NK-92 treated with Interleukin-12 subunit alpha and Interleukin-12 subunit beta, amount 100 ng/mL, for 24 hours (cell line): Measurements from ENCODE around the gene DROSHA.

Experiments
- DNase-seq: peaks from one replicate; lab custom pipeline; 2025; lab: John Stamatoyannopoulos, UW

DROSHA gene

DNA sequence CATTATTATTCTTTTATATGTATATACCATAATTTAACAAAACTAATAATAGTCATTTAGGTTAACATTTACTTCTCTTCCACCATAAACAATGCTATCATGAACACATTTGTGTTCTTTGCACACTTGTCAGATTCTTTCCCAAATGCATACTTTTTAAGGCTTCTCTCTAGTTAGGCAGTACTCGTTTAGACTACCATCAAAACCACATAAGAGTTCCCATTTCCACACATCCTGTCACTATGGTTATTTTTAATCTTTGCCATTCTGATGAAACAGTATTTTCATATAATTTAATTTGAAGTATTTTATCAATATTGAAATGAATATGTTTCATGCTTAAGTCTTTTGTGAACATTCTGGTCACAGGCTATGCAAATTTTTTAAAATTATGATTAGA lies 15.1 kb downstream of the DROSHA start:
- DNase-seq = no peak

DNA sequence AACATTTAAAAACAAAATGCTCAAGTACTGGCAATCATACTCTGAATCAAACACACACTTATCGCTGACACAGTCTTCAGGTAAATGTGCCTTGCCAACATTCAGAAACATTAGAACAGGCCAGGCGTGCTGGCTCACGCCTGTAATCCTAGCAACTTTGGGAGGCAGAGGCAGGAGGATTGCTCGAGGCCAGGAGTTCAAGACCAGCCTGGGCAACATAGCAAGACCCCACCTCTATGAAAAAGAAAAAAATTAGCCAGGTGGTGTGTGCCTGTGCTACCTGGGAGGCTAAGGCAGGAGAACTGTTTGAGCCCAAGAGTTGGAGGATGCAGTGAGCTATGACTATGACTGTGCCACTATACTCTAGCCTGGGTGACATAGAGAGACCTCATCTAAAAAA lies 20.6 kb downstream of the DROSHA start:
- no peak for DNase-seq

DNA sequence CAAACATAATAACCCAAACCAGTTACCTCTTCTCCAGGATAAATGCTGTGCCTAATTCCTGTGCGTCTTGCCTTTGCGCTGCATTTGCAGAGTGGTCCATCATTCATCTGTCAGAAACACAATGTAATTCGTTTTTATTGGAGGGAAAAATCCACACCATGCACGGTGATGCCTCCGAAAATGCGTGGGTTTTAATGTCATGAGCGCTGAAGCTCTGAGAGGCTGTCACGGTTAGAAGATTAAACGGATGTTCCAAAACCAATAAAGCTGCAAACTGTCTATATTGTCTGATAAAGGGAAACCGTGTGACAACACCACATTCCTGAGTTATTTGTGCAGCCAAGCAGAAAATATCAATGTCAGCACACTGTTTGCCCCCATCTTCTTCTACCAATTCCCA lies 27.4 kb downstream of the DROSHA start:
- no peak for DNase-seq

DNA sequence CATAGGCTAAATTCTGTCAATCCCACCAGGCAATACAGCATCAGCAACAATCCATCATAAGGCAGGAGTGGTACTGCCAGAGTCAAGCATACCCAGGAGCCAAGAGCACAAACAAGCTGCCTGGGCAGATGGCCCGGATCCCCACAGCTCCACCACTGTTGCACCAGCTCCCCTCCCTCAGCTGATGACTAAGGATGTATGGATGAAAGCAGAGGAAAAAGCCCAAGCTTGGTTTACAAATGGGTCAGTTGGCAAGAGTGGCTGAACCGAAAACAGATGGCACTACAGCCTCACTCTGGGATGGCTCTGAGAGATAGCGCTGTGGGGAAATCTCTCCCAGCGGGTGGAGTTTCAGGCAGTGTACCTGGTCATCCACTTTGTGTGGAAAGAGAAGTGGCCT lies 29.4 kb downstream of the DROSHA start:
- DNase-seq = no peak

DNA sequence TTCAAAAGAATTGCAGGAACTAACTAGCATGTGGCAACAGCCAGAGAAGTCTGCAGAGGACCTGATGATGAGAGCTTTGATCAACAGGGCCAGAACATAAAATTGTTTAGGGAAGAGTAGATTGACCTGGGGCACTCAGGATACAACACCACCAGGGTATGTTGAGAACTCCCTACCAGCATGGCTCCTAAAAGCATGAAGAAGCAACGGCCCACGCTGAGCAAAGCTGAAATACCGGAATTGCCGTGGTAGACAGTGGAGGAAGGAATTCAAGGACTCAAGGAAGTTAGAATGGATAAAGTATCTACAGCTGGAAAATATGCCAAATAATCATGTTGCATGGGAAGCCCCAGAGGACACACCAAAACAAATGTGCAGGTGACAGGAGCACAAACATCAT lies 31.6 kb downstream of the DROSHA start:
- DNase-seq = no peak

DNA sequence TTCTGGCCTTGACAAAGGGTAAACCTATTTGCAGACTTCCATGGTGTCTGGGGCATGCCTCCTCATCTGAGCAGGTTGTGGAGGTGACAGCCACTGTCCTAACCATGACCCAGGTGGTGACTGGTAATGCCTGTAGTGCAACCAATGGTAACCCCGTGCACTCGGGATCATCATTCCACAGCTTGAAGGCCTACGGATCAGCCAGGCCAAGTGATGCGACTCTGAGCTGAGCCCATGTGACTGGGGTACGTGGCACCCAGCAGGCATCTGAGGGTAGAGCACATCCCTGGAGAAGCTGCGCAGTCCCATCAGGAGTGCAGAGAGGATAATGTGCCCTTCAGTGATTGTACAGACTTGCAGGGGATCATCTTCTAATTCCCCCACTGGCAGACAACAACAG lies 35.0 kb downstream of the DROSHA start:
- no peak for DNase-seq

DNA sequence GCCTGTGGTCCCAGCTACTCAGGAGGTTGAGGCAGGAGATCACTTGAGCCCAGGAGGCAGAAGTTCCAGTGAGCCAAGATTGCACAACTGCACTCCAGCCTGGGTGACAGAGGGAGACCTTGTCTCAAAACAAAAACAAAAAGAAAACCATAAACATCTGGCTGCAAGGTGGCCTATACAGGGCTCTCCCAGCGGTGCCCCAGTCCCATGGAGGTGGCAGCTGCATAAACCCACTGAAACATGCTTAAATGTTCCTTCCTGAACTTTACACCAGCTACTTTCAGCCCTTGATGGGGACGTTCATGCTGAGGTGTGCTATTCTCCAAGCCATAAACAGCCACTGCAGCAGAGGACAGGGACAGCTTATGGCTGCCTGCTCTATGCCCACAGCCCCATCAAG lies 35.6 kb downstream of the DROSHA start:
- DNase-seq = no peak

DNA sequence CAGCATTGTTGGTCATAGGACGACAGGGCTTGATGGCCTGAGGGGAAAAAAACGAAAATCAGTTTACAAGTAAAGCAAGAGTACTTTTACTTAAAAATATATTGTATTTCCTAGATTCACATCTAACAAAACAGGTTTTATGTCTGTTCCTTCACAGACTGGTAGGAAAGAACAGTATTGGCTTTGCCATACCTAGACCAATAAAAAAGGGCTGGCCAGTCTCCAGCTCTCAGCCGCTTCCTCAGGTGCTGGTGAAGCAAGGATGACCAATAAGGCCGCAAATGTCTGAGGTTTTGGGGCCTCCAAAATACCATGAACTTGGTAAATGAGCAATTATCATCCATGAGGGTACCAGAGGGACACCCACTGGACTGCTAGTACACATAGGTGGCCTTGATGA lies 36.6 kb downstream of the DROSHA start:
- no peak for DNase-seq

DNA sequence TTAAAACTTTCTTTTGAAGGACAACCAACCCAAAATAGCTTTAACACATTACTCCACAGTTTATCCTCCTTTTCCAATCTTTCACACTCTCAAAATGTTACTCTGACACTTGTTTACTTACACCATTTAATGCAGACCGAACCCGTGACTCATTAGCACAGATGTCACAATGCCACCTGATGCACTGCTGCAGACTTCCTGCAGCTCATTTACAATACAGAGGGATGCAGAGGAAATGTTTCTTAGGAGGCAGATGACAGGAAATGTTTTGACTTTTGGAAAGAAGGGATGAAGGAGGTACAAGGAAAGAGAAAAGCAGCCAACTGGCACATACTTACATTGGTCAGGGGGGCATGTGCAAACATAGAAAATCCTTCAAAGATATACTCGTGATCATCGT lies 39.0 kb downstream of the DROSHA start:
- DNase-seq = no peak

DNA sequence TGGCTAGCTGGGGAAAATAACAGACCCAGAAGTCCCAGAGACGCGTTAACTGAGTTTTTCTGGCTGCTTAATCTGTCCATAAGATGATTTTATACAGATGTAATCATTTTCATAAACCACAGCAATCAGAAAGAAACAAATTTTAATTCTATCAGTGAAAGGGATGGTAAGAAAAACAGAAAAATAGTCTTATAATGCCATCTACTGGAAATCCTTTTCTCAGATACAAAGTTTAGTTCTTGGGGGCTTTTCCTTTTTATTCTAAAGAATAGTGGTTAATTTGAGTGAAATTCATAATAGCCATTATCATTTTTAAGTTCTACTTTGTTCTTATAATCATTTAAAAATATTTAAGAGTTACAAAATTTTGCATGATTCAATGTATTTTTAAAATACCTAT lies 44.4 kb downstream of the DROSHA start:
- no peak for DNase-seq

DNA sequence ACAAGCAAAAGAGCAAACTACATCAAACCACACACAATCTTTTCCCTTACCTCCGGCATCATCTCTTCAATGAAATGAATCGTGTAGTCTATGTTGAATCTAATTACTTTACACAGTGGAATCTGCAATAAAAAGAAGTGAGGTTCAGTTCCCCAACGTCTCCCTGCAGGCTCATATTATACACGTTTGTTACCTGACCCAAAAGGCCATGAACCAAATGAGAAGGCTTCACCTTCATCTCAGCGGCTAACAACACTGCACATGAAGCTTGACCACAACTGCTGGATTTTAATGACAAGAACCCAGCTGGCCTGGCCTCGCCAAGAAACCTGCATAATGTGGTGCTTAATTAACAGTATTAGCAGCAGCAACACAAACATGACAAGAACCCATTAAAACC lies 45.5 kb downstream of the DROSHA start:
- DNase-seq = no peak

DNA sequence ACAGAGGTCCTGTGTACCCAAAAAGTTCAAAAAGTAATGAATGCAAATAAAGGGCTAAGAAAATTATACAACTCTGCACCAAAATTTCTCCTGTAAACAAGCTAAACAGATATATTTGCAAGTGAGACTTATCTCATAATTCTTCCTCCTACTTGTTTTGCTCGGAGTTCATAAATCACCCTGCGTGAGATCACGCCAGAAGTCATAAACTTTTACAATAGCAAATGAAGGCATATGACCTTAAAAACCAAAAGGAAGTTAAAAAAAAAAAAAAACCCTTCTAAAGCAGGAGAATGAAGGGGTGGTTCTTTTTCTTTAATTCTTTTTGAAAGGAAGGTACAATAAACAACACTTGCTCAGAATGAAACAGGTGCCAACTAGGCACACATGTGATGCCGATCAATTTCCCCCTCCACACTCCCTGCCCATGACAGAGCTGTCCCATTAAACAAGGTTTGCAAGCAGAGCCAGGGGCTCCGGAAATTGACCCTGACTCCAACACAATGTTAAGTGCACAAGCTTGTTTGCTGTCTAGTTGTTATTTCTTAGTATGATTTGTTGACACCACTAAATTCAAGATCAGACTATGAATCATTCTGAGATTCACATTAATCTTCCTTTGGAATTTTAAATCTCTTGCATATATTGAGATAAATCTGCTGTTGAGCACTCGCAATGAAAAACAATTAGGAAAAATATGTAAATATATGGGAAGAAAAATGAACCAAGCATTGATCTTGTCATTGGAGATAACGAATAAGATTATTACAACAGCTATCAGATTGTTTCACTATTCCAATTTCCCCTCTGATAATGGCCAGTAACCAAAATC lies 46.3 kb downstream of the DROSHA start:
- no peak for DNase-seq

DNA sequence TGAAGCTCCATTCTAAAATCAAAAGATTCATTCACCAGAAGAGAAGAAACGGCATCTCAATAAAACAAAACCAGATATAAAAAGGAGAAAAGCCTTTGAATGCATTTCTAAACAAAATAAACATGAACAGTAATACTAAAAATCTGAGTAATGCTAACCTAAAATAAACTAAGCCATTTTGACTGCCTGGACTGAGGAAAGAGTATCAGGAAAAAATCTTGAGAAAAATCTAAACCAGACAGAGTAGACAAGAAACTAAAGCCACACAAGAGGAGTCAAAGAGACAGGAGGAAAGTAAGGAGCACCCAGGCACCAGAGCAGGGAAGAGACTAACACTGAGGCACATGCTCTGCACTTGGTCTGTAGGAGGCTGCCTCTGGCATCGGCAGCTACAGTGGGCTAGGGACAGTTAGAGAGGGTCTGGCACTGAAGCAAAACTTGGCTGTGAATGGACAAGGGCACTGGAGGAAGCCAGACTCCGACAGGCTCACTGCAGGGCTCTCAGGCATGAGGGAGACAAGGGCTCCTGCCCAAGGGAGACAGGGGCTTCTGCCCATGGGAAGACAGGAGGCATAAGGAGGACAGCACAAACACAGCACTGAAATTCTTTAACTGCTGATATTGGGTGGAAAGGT lies 50.2 kb downstream of the DROSHA start:
- no peak for DNase-seq

DNA sequence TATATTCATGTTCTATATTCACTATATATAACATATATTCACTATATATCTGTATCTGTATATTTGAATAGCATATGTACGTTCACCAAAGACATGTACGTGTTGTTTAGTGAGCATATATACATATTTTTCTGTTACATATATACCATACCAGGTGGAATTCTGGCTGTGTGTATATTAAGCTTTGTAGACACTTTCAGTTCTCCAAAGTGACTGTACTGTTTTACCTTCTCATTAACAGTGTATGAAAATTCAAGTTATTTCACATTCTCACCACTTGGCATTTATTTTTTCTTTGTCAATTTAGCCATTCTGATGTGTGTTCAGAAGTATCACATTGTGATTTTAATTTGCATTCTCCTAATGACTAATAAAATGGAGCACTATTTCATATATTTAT lies 52.2 kb downstream of the DROSHA start:
- DNase-seq = no peak

DNA sequence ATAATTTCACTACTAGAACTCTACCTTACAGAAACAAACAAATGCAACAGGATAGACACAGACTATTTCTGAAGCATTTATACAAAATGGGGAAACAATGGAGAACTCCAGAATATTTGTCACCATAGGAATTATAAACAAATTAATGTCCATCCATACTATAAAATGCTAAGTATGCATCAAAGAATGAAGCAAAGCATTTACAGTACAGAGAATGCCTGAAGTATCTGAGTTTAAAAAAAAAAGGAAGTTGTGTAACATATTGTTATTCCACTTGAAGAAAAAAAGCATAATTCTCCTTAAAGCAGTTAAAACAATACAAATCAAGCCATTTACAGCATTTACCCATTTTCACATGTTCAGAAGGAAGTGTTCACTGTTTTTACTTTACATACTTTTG lies 53.0 kb downstream of the DROSHA start:
- no peak for DNase-seq

DNA sequence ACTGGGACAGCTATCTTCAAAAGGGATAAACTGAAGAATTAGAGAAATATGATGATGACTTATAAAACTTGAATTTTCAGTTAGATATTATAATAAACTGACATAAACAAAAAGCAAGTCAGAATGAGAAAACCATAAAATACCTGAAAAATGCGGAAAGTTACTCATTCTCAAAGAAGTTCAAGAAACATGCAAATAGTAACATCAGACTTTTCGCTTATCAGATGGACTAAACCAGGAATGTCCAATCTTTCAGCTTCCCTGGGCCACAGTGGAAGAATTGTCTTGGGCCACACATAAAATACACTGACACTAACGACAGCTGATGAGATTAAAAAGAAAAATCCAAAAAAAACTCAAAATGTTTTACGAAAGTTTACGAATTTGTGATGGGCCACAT lies 53.9 kb downstream of the DROSHA start:
- no peak for DNase-seq

DNA sequence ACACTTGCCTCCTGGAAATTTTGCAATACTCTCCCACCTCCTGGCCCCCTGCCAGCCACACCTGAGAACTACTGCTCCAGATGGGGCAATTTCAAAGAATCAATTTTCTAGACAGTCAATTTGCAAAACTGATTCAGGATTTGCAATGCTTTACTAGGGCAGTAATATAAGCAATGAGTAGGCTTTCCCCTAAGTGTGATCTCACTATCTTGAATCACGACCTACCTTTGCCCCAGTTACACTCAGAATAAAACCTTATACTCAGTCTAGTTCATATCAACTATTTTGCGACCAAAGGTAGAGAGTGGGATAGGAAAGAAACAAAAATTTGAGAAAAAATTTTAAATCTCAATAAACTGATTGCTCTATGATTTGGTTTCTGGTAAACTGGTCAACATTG lies 54.4 kb downstream of the DROSHA start:
- DNase-seq = no peak

DNA sequence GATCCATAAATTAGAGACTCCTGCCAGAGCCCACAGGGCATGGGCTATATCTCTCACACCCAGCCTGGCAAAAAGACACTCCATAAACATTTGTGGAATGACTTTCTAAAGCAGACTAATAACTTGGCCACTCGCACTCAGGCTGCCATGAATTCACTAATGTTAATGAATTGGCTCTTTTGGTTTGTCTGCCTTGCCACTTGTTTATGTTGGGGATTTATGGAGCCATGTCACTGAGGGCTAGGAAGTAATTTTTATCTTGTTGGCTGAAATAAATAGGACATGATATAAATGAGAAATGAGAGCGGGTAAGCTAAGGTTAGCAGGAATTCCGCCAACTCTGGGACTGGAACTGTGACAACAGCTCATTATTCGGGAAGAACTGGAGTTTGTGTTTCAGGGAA lies 55.2 kb downstream of the DROSHA start:
- DNase-seq = no peak

DNA sequence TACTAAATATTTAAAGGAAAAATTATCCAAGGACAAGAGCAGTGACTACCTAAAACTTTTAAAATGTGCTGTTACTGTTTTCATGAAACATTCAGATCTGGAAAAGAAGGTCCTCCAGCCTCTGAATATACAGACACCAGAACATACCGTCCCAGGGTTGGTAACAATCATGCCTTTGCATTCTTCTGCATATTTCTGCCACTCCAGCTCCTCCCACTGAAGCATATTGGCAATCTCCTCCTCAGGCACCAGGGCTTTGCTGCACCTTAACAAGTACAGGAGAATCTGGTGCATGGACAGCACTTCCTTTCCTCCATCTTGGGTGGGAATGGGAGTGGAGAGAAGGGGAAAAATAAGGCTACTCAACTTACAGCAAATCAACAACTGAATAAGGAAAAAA lies 60.0 kb downstream of the DROSHA start:
- no peak for DNase-seq

DNA sequence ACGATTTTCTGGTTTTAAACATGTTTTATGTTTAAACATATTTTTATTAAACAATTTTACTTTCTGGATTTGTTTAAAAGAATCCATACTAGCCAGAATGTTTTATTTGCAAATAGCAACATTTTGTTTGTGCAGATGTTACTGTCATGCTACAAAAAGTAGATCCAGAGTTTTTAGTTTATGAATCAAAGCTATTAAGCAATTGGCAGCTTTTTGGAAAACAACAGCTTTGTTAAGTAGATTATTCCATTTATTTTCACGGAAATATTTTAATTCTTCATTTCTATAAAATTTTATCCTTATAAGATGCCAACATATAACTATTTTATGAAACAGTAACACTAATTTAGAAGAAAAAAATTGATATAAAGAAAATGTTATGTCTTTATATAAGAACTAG lies 60.9 kb downstream of the DROSHA start:
- no peak for DNase-seq

DNA sequence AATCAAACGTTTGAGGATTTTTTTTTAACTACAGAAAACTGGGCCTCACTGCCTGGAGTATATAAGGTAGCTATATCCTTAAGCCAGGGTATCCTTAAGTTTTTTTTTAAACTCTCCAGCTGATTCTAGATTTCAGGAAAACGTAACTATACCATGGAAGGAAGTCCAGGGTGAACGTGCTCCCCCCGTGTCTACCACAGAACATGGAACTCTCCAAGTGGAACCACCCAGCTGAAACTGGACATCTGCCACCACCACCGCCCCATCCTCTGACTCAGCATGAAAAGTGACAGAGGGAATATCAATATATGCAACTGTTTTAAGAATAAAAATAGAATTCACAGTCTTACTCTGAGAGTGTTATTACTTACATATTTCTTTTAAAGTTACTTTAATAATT lies 61.3 kb downstream of the DROSHA start:
- DNase-seq = no peak

DNA sequence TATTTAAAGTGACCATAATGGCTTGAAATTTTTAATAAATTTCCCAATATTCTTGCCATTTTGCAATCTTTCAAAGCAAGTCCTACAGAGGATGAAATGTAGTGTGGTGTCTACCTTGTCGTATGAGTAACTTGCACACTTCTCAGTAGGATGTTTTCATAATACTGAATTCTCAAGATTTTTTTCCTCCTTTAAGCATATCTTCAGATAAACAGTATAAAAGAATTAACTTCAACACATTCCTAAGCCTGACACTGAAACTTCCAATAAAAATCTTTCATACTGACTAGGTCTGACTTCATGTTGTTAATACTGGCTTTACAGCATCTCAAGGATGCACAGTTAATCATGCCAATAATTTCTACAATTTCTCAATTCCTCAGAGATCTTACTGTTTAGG lies 62.0 kb downstream of the DROSHA start:
- DNase-seq = no peak

DNA sequence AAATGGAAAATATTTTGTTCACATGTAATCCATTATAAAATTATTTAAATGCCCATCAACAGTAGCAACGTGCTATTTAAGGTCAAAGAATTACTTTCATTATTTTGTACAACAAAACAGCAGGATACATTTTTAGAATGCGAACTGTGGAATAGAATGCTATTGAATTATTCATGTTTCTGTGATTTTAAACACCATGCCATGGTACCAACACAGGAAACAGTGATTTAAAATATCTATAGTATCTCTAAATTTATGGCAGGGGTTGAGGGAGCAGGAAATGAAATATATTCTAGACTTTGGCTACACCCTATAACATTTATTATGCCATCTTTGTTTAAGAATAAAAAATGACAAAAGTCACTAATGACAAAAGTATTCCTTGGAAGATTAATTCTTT lies 62.4 kb downstream of the DROSHA start:
- no peak for DNase-seq

DNA sequence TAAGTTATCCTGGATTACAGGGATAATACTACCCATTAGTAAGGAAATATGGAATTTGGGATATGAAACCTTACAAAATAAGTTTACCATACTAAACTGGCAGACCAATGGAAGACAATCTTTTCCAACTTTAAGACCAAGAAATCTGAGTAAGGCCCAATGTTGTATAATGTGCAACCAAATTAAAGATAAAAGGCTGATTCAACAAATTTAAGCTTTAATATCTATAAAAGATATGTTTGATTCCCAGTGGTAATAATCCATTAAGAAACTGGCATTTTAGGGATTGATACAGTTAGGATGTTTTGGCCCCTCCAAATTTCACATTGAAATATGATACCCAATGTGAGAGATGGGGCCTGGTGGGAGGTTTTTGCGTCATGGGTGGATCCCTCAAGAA lies 66.6 kb downstream of the DROSHA start:
- no peak for DNase-seq
